ENCODE results near the gene MDM4.
"Not testable (repeated sequence)": the region's sequence is repeated elsewhere in the genome, so short reads cannot be mapped to it uniquely, and the experiment has no call there.

MDM4 gene

DNA sequence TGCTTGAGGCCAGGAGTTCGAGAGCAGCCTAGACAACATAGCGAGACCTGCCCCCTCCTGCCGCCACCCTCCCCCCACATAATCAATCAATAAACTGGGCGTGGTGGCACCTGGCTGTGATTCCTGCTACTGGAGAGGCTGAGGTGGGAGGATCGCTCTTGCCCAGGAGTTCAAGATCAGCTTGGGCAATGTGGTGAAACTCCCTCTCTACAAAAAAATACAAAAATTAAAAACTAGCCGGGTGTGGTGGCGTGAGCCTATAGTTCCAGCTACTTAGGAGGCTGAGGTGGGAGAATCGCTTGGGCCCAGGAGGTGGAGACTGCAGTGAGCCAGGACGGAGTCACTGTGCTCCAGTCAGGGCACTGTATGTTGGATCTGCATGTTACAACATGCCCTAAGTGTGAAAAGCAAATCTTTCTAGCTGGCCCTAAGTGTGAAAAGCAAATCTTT, 7.0 kb upstream of the MDM4 start:
- H3K27ac ChIP-seq = no peak overlapping the region
- TF ChIP-seq, protein P1, sequence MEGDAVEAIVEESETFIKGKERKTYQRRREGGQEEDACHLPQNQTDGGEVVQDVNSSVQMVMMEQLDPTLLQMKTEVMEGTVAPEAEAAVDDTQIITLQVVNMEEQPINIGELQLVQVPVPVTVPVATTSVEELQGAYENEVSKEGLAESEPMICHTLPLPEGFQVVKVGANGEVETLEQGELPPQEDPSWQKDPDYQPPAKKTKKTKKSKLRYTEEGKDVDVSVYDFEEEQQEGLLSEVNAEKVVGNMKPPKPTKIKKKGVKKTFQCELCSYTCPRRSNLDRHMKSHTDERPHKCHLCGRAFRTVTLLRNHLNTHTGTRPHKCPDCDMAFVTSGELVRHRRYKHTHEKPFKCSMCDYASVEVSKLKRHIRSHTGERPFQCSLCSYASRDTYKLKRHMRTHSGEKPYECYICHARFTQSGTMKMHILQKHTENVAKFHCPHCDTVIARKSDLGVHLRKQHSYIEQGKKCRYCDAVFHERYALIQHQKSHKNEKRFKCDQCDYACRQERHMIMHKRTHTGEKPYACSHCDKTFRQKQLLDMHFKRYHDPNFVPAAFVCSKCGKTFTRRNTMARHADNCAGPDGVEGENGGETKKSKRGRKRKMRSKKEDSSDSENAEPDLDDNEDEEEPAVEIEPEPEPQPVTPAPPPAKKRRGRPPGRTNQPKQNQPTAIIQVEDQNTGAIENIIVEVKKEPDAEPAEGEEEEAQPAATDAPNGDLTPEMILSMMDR (conservative IDR thresholded peaks at IDR 0.05) = no peak

DNA sequence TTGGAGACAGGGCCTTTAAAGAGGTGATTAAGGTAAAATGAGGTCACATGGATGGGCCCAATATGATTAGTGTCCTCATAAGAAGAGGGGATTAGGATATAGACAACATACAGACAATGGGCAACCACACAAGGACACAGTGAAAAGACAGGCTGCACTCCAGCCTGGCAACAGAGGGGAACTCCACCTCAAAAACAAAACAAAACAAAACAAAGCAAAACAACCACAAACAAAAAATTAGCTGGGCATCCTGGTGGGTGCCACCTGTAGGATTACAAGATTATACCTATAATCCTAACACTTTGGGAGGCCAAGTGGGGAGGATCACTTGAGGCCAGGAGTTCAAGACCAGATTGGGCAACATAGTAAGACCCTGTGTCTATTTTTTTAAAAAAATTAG, 4.8 kb upstream of the MDM4 start:
- TF ChIP-seq, protein P1 (conservative IDR thresholded peaks at IDR 0.05) = no peak
- H3K27ac ChIP-seq = no peak overlapping the region

DNA sequence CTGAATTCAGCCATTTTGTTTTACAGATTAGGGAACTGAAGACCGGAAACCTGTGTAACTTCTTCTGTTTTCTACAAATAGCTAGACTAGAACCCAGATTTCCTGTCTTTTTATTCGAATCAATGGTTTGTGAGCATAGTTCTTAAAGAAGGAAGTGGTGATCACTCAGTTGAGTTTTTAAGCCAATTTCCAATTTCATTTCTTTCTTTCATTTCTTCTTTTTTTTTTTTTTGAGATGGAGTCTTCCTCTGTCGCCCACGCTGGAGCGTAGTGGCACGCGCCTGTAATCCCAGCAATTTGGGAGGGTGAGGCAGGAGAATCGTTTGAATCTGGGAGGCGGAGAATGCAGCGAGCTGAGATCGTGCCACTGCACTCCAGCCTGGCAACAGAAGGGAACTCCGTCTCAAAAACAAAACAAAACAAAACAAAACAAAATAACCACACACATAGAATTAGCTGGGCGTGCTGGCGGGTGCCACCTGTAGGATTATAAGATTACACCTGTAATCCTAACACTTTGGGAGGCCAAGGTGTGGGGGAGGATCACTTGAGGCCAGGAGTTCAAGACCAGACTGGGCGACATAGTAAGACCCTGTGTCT, 3.0 kb upstream of the MDM4 start:
- TF ChIP-seq, protein P1 (conservative IDR thresholded peaks at IDR 0.05) = no peak
- no peak overlapping the region for H3K27ac ChIP-seq

DNA sequence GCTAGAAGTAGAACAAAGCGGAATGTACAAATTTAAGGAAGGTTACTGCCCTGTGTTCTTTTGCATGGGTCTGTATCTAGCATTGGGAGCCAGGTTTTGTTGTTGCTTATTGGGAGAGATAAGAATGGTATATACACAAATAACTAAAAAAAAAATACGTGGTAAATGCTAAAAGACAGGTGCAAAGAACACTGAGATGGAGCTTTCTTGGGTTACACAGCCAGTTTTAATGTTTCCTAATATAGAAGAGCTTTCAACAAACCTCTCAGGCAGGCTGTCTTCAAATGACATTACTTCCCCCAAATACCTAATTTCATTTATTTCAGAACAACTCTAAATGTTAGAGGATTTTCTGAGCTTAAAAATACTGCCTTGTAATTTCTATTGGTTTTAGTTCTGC, 1.4 kb upstream of the MDM4 start:
- TF ChIP-seq, protein P1 (conservative IDR thresholded peaks at IDR 0.05) = no peak
- no peak overlapping the region for H3K27ac ChIP-seq

DNA sequence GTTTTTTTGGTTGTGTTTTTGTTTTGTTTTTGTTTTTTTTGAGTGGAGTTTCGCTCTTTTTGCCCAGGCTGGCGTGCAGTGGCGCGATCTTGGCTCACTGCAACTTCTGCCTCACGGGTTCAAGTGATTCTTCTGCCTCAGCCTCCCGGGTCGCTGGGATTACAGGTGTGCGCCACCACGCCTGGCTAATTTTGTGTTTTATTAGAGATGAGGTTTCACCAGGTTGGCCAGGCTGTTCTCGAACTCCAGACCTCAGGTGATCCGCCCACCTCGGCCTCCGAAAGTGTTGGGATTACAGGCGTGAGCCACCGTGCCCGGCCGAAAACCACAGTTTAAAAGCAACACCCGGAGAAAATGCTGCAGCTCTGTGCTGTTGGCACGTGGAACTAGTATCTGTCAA, 1.2 kb downstream of the MDM4 start:
- peak overlapping the region; percentile 96; the same call in 1 of the 2 replicates for H3K27ac ChIP-seq

DNA sequence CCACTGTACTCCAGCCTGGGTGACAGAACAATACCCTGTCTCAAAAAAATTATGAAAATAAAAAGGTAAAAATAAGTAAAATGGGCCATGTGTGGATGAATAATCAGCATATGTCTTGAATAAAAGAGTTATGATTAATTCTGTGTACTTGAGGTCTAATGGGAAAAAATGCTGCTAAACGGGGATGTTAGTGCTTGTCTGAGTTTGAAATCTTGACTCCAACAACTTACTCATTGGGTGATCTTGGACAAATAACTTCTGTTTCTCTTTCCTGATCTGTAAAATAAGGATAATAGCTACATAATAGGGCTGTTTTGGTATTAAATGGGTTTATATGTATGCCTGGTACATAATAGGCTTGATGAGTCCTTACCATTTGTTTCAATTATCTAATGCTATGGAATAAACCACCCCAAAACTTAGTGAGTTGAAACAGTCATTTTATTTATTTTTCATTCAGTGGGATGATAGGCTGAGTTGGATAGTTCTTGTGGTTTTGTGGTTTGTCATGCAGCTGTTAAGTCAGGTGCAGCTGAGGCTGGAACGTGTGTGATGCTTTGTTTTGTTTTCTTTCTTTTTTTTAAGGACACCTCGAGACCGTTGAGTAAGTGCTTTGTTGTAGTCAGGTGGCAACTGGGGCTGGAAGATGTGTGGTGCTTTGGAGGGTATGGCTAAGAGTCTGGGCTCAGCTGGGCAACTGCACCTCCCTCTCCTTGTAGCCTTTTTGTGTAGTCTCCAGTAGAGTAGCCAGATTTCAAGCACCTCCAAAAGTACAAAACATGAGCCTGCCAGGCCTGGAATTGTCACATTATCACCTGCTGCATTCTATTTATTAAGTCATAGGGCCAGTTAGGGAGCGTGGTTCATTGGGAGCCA, 4.9 kb downstream of the MDM4 start:
- TF ChIP-seq, protein P1 (conservative IDR thresholded peaks at IDR 0.05) = no peak
- H3K27ac ChIP-seq = no peak overlapping the region

DNA sequence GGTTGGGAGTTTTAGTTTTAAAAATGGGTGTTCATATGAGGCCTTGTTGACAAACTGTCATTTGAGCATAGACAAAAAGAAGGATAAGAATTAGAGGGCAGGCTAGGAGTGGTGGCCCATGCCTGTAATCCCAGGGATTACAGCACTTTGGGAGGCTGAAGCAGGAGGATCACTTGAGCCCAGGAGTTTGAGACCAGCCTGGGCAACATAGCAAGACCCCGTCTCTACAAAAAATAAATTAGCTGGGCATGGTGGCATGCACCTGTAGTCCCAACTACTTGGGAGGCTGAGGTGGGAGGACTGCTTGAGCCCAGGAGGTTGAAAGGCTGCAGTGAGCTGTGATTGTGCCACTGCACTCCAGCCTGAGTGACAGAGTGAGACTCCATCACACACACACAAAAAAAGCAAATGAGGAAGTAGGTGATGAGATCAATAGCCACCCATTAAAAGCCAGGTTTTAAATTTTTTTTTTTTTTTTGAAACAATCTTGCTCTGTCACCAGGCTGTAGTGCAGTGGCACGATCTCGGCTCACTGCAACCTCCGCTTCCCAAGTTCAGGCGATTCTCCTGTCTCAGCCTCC, 5.8 kb downstream of the MDM4 start:
- H3K27ac ChIP-seq = not testable (repeated sequence)

DNA sequence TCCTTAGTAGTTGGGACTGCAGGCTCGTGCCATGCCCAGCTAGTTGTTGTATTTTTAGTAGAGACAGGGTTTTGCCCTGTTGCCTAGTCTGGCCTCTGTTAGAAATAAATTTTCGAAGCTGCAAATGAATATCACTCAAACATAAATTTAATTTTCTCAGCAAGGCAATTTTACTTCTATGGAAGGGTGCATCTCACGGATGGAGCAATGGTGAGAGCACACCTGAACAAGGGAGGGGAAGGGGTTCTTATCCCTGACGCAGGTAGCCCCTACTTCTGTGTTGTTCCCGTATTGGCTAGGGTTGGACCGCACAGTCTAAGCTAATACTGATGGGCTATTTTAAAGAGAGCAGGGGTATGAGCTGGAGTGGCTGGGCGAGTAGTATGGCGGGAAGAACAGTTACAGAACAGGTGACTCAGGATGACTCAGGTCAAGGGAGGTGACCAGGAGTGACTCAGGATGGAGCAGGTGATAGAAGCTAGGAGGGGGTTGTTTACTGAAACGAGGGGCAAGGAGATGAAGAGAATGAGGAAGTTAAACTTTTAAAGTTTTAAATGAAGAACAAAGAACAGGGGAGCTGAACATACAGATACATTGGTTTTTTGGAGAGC, 7.5 kb downstream of the MDM4 start:
- no peak overlapping the region for H3K27ac ChIP-seq

More for the DNA sequence above, 7.5 kb downstream of the MDM4 start:
- TF ChIP-seq, protein P1 (conservative IDR thresholded peaks at IDR 0.05) = no peak

All from VCaP (cell line).